ENCODE measurements around the gene PTTG1IP.

- no peak for TF ChIP-seq RFX5 (IDR thresholded peaks at IDR 0.05; ENCODE audit: low read depth, low read length)
- TF ChIP-seq MXI1 (IDR thresholded peaks at IDR 0.05; ENCODE audit: borderline replicate concordance, low read depth, low read length): no peak
- no peak for TF ChIP-seq POLR2A (IDR thresholded peaks at IDR 0.05; ENCODE audit: low read depth, low read length)
Measured at GRCh38 chr21:44803651-44804050, 69.8 kb downstream of the PTTG1IP start.

Measured in IMR-90 (cell line).